Right lung (tissue), 5 donors: ENCODE measurements around the gene ATAD1. TPM values are rescaled to one million over a fixed set of nuclear protein-coding genes. Genes with fewer than 3 reads are reported as not detected.
"Not testable (repeated sequence)": the region's sequence is repeated elsewhere in the genome, so short reads cannot be mapped to it uniquely, and the experiment has no call there.

Source experiments
- DNase-seq, 2 donors: peaks; one replicate each; pipeline ENCODE4 v3.0.0-alpha.2; 2013
- polyA plus RNA-seq, 5 donors: library from polyadenylated mRNA; unstranded; fragments of 120-200 nt; gene quantifications; one replicate each; pipeline versions ENCODE4 v1.2.1 to v1.2.3, GENCODE V29; 2013; ENCODE audit warnings: inconsistent platforms in 1 of 5, low replicate concordance in 1 of 5; ENCODE audit not compliant: insufficient read length in 5 of 5, insufficient read depth in 1 of 5

The ATAD1 gene
- polyA plus RNA-seq, 5 donors: 38.8 to 65.5 (median 57.6) TPM

DNA sequence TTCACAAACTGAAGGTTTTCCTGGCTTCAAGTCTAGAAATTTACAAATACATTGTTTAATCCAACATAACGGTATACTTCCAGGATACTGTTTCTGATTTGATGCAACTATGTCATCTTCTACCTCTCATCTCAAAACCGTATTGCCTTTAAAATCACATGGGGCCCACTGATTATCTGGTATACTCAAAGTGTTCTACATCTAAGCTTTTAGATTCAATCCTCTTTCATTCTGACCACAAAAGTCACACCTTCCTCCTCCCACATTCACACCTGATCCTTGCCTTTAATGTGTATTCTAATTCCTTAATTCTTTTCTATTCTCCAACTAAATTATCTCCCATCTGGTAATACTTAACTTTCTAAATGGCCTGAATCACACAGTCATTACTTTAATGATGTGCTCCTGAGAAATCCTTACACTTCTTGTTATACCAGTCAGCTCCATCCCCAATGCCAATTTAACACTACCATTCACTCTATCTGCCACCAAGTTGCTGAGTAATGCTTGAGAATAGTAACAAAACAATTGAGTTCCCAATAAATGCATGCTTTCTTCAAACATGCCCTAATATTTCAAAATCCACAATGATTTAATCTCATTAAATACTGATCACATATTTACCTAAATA, 13.0 kb downstream of the ATAD1 start:
- DNase-seq: no peak

DNA sequence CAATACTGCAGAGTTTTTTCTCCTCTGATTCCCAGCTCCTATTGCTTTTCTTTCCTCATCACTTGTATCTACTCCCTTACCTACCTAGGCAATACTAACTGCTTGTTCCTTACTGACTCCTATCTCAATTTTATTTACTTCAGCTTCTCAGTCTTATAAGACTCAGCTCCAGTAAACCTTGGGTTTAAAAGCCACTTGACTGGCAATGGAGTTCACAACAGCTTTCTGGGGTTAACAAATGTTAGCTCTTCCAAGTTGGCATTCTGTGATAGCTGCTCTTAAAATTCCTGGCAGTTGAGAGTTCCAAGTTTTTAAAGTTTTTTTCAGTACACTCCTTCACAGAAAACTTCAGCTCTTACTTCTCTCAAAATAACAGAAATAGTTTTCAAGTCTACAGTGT, 14.2 kb downstream of the ATAD1 start:
- peak in 1 of 2 donors; percentile 6 for DNase-seq

DNA sequence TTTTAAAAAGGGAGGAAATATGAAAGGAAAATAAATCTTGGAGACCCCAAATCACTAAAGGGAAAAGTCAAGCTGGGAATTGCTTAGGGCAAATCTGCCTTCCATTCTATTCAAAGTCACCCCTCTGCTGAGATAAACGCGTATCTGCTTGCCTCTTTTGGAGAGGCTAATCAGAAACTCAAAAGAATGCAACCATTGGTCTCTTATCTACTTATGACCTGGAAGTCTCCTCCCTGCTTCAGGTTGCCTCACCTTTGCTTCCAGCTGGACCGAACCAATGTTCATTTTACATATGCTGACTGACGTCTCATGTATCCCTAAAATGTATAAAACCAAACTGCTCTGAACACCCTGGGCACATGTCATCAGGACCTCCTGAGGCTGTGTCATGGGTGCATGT, 14.7 kb downstream of the ATAD1 start:
- DNase-seq: no peak

DNA sequence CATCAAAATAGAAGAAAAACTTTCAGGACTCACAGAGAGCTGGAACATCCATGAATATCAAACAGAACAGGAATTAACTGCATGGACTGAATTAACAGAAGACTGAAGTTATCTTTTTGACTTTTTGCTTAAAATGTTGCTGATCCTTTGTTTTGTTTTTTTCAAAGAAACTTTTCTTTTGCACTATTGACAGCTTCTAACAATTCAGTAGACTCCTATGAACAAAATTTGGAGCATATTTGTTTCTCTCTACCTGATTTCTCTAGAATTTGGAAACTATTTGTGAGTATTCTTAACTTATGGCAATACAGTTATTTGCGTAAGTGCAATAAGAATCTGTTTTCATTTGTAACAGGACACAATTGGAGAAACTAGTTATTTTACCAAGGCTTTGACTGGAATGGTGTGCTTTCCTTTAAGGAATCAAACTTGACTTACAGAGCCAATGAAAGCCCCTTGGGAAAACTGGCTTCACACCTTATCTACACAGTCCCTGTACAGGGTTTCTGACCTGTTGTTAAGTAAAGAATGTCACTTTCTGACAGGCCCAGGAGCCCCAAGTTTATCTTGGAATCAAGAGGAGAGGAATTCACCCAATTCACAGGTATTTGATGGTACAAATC, 16.1 kb downstream of the ATAD1 start:
- not testable (repeated sequence) for DNase-seq

DNA sequence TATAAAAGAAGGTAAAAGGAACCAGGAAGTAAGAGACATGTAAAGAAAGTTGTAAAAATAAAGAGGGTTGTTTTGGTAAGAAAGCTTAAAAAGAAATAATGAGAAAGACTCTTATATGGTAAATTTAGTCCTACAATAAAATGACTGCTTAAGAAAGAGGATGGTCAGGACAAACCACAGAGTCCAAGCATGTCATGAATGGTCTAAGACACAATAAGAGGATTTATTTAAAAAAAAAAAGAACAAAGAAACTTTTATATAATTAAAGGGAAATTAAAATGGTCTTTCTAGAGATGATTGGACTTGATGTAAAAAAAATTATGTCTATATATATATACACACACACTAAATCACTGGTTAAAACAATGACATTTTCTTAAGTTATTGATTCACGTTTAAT, 18.2 kb downstream of the ATAD1 start:
- no peak for DNase-seq

DNA sequence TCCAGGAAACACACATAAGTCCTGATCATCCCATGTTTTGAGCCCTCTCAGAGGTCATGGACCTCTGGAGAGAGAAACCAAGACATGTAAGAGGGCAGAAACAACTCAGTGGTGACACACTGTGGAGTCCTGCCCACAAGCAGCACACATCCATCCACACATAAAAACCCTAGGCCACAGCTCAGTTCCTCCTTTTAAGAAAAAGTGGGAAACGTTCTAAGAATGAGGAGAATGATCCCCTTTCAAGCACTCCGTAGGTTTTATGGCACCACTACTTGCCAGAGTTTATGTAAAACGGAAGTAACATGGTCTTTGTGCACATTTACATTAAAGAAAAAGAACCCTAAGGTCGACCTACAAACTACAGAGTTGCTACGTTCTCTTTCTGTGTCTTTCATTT, 19.9 kb downstream of the ATAD1 start:
- no peak for DNase-seq

DNA sequence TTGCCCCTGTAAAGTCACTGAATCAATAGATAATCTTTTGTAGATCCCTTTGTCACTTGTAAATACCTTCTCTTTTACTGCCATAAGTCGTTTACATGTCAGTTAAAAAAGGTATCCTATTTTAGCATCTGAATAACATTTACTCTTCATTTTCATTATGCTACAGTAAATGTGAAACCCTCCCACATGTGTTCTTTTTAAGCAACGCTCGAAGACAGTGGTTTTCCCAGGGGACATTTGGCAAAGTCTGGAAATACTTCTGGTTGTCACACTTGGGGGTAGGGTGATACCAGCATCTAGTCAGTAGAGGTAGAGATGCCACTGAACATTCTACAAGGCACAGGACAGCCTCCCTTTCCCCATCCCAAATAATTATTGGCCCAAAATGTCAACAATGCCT, 23.7 kb downstream of the ATAD1 start:
- DNase-seq: no peak

DNA sequence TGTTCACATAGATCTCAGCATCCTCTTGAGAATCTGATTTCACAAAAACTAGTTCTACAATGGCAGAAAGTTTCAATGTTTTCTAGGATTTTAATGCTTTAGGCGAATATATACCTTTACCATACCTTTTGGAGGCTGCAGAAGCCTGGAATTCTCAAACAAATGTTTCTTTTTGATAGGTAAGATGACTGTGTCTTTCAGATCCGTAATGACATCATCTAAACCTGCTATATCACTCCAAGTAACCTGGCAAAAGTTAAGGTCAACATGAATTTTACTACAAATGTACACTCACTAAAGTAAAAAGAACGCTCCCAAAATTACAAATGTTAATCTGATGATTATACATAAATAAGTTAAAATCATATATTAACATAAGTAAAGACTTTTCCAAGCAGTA, 27.8 kb downstream of the ATAD1 start:
- DNase-seq: no peak

DNA sequence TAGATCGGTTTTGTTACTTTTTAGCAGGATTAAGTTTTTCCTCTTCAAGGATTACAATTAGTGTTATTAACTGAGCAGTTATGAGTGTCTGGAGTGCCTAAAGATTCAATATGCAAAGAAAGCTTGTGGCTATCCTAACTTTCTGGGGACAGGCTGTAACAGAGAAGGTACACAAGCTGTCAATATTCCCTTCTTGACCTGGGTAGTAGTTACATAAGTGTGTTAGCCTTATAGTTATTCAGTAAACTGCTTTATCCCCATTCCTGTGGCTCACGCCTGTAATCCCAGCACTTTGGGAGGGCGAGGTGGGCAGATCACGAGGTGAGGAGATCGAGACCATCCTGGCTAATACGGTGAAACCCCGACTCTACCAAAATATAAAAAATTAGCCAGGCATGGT, 31.6 kb downstream of the ATAD1 start:
- no peak for DNase-seq

DNA sequence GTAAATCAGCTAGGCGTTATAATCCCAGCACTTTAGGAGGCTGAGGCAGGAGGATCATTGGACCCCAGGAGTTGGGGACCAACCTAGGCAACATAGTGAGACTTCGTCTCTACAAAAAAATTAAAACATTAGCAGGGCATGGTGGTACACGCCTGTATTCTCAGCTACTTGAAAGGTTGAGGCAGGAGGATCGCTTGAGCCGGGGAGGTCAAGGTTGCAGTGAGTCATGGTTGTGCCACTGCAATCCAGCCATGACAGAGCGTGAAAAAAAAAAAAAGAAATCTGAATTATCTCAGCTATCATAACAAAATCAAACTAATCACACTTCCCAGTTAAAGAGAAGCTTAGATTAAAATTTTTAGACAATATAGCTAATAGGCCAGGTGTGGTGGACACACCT, 35.3 kb downstream of the ATAD1 start:
- DNase-seq: no peak

DNA sequence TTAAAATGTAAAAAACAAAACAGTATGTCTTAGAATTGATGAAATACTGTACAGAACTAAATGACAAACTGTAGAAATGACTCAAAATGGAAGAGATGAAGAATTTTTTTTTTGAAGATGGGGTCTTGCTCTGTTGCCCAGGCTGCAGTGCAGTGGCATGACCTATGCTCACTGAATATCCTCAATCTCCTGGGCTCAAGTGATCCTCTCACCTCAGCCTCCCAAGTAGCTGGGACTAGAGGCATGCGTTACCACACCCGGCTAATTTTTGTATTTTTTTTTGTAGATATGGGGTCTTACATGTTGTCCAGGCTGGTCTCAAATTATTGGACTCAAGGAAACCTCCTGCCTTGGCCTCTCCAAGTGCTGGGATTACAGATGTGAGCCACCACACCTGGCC, 36.5 kb downstream of the ATAD1 start:
- DNase-seq: no peak

DNA sequence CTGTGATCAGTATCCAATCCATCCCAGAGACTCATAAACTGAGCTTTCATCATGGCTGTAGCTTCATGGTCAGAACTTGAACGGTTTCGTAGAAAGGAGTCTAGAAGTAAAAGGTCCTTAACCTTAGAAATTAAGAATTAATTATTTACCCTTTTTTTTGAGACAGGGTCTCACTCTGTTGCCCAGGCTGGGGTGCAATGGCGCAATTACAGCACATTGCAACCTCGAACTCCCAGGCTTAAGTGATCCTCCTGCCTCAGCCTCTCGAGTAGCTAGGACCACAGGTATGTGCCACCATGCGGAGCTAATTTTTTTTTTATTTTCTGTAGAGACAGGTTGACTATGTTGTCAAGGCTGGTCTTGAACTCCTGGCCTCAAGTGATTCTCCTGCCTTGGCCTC, 41.7 kb downstream of the ATAD1 start:
- no peak for DNase-seq

DNA sequence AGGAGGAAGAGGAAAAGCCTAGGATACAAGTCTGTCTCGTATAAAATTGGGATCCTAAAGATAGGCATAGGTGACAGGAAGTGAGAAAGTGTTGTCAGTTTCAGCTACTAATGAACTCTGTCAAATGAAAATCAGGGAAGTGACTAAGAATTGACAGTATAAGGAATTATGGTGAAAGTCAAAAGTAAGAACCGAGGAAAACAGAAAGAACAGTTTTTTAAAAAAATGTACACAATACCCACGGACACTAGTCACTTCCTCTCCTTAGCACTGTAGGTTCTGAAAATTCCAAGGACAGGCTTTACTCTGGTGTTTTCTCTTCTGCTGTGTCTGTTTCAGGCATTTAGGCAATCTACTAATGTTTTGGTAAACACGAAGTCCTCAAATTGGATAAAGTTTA, 42.3 kb downstream of the ATAD1 start:
- DNase-seq: no peak

DNA sequence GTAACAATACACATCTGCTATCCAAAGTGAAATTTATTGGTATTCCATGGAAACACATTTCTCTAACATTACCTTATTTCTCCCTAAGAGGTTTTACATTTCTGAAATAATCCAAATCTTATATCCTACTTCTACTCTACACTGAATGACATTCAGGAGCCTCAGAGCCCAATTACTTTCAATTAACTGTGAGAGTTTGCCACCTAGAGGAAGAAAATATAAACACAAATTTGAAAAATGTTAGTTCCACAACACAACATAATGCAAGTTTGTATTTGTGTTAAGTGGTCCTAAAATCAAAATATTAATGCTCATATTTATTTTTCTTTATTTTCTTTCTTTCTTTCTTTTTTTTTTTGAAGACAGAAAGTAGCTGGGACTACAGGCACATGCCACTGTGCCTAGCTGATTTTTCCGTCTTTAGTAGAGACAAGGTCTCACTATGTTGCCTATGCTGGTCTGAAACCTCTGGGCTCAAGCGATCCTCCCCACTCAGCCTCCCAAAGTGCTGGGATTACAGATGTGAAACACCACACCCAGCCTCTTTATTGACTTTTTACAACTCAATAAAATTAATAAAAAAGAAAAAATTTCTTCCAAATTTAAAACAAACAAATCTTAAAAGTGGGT, 46.0 kb downstream of the ATAD1 start:
- DNase-seq: peak; percentile 14 to 16

DNA sequence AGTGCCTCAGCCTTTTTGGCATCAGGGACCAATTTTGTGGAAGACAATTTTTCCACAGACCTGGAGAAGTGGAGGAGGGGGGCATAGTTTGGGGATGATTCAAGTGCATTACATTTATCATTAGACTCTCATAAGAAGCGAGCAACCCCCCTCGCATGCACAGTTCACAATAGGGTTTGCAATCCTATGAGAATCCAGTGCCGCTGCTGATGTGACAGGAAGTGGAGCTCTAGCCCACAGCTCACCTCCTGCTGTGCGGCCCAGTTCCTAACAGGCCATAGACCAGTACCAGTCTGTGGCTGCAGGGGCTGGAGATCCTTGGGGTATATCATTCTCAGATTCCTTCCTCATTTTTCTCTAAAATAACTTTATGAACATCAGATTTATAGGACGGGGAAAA, 50.8 kb downstream of the ATAD1 start:
- DNase-seq: no peak

DNA sequence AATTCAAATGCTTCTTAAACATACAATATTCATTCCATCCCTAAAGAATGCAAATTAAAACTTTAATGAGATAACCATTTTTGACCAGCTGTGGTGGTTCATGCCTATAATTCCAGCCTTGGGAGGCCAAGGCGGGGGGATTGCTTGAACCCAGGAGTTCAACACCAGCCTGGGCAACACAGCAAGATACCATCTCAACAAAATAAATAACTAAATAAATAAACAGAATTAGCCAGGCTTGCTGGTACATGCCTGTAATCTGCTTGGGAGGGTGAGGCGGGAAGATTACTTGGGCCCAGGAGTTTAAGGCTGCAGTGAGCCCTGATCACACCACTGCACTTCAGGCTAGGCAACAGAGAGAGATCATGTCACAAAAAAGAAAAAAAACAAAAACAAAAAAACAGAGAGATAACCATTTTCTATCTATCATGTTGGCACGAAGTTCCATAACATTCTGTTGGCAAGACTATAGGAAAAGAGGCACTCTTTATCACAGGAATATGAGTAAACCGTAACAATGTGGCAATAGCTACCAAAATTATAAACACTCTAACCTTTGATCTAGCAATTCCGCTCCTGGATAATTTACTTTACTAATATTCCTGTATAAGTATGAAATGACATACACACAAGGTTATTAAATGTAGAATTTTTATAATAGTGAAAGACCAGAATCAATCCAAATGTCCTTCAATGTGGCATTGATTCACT, 52.2 kb downstream of the ATAD1 start:
- DNase-seq: no peak

DNA sequence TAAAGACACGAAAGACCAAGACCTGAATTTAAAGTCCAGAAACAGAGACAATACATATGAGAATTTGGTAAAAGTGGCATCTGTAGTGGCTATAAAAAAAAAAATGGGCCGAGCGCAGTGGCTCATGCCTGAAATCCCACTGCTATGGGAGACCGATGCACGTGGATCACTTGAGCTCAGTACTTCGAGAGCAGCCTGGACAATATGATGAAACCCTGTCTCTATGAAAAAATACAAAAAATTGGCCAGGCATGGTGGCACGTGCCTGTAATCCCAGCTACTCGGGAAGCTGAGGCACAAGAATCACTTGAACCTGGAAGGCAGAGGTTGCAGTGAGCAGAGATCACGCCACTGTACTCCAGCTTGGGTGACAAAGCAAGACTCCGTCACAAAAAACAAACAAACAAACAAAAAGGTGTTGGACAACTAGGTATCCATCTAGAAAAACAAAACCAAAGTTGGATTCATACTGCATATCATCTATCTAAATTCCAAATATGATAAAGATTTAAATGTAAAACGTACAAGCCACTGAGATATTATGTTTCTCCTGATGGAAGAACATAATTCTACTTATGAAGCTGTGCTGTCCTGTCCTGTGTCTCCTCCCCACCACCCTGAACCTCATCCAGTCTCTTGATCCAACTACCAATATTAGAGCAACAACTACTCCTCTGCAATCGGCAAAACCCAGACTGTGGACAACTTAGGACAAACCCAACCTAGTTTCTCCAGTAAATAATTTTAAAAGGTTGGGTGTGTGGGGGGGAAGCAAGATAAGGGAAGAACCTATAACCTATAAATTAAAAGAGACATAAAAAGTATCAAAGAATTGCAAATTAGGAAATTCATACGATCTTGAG, 53.7 kb downstream of the ATAD1 start:
- no peak for DNase-seq

DNA sequence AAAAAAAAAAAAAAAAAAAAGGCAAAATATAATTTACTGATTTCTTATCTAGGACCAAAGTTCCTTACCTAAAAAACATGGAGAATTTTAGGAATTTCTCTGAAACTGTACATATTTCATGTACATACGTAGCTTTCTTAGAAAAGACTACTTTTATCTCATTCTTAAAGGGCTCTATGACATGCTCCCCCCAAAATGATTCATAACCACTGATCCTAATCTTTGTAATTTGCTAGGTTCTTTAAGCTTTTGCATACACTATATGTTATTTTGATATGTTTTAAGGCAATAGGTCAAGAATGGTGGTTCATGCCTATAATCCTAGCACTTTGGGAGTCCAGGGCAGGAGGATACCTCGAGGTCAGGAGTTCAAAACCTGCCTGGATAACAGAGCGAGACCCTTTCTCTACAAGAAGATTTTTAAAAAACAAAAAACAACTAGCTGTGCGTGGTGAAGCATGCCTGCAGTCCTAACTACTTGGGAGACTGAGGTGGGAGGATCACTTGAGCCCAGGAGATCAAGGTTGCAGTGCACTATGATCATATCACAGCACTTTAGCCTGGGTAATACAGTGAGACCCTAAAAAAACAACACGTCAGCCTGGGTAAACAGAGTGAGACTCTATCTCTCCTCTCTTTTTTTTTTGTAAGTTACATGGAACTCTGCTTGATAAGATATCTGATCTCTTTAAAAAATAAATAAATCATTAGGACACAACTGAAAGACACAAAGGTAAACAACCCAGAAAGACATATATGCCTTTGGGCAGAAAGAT, 54.8 kb downstream of the ATAD1 start:
- DNase-seq: no peak

DNA sequence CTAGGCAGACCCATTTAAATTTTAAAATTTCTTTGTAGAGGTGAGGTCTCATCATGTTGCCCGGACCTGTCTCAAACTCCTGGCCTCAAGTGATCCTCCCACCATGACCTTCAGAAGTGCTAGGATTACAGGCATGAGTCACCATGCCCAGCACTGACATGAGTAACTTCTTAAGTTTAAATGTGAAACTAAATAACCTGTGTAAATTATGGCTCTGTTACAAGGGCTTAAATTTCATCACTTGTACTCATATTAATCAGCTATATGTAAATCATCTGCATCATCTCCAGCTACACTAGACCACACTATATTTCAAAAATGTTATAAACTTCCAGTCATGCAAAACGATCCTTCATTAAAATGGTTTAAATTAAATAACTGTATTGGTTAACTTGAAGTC, 56.1 kb downstream of the ATAD1 start:
- DNase-seq: no peak

DNA sequence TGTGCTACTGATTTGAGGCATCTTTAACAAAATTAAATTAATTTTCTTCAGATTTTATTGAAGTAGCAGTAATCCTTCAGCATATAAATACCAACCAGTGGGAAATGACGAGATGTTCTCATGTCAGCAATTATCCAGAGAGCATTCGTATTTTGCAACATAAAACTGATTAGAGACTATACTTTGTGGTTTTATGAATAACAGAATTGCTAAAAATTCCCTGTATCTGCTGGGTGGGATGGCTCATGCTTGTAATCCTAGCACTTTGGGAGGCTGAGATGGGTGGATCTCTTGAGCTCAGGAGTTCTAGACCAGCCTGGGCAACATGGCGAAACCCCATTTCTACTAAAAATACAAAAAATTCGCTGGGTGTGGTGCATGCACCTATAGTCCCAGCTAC, 56.9 kb downstream of the ATAD1 start:
- no peak for DNase-seq
